Measurements from ENCODE around the gene FOXP2. TPM values are rescaled to one million over a fixed set of nuclear protein-coding genes. Genes with fewer than 3 reads are reported as not detected.

The FOXP2 gene
- polyA plus RNA-seq, 3 donors, result not detected

DNA sequence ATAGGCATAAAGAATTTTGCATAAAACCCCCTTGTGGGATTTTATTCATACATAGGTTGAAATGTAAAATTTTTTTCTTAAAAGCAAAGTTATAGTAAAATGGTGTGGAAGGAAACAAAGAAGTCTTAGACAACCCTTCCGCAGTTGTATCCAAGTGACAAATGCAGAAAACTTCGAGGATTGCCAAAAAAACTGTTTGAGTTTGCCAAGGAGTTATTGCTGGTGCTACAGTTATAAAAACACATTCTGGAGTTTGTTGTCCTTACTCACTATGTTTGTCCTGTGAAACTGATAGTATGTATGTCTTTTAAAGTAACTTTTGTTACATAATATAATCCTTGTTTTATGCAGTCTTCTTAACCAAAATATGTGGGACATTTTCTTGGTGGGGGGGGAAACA lies 120.3 kb downstream of the FOXP2 start:
- Mint-ChIP-seq H3K9me3 (no peaks in the 10 kb centered on the region), H3K27me3 (ENCODE audit: low read depth in 3 of 3) (peaks cover 0 to 1% (median 0%) of the 10 kb centered on the region in 3 donors), H3K4me1 (no peaks in the 10 kb centered on the region), H3K36me3 (no peaks in the 10 kb centered on the region), H3K27ac (no peak overlapping the region), H3K4me3 (no peak overlapping the region)
- H4K20me1 ChIP-seq (ENCODE audit: insufficient read depth, low read length), result no peaks in the 10 kb centered on the region
- H3K4me1 ChIP-seq (ENCODE audit: control insufficient read depth in 1 of 2, insufficient read depth in 2 of 2, low read length in 2 of 2), result no peaks in the 10 kb centered on the region
- no peak overlapping the region for H3K9ac ChIP-seq (ENCODE audit: insufficient read depth, low read length, poor library complexity, severe bottlenecking)
- intact Hi-C loops (cut with micrococcal nuclease), result no loop called here
- TF ChIP-seq CTCF (IDR thresholded peaks at IDR 0.05), result no peak
- H3K36me3 ChIP-seq (replicated peaks in 1 of 2; ENCODE audit: control insufficient read depth in 1 of 2, insufficient read depth in 2 of 2, low read length in 2 of 2), result no peaks in the 10 kb centered on the region
- H3K27ac ChIP-seq (ENCODE audit: low read depth in 1 of 2, low read length in 2 of 2), result no peak overlapping the region
- H3K27me3 ChIP-seq (ENCODE audit: control insufficient read depth in 2 of 2, insufficient read depth in 2 of 2, low read length in 2 of 2), result no peaks in the 10 kb centered on the region
- H3K4me3 ChIP-seq (replicated peaks in 1 of 3; ENCODE audit: low read depth in 2 of 3, low read length in 3 of 3), result no peak overlapping the region
- no peak overlapping the region for H3K4me2 ChIP-seq (replicated peaks; ENCODE audit: extremely low read depth, low read length, poor library complexity, severe bottlenecking)
- H3K79me2 ChIP-seq (ENCODE audit: insufficient read depth, low read length), result no peaks in the 10 kb centered on the region
- DNase-seq, result no peak
- 75% methylated on average over 2 of the region's 2 CpGs for WGBS (ENCODE audit: insufficient coverage)
- H3K9me3 ChIP-seq (replicated peaks in 1 of 2; ENCODE audit: control insufficient read depth in 1 of 2, insufficient read depth in 1 of 2, low read length in 2 of 2), result no peaks in the 10 kb centered on the region
- H2AFZ ChIP-seq (ENCODE audit: insufficient read depth, low read depth, low read length, poor library complexity, severe bottlenecking), result no peak overlapping the region

- Mint-ChIP-seq H3K27me3 (ENCODE audit: low read depth in 3 of 3) (peaks cover 0 to 3% (median 0%) of the 10 kb centered on the region in 3 donors), H3K36me3 (no peaks in the 10 kb centered on the region), H3K9me3 (no peaks in the 10 kb centered on the region), H3K4me3 (no peak overlapping the region), H3K27ac (no peak overlapping the region), H3K4me1 (no peaks in the 10 kb centered on the region)
- DNase-seq, result no peak
- Histone ChIP-seq H3K27me3 (ENCODE audit: control insufficient read depth in 2 of 2, insufficient read depth in 2 of 2, low read length in 2 of 2) (no peaks in the 10 kb centered on the region), H3K4me2 (replicated peaks; ENCODE audit: extremely low read depth, low read length, poor library complexity, severe bottlenecking) (no peak overlapping the region), H2AFZ (ENCODE audit: insufficient read depth, low read depth, low read length, poor library complexity, severe bottlenecking) (no peak overlapping the region), H3K9ac (ENCODE audit: insufficient read depth, low read length, poor library complexity, severe bottlenecking) (no peak overlapping the region), H3K27ac (ENCODE audit: low read depth in 1 of 2, low read length in 2 of 2) (no peak overlapping the region), H4K20me1 (ENCODE audit: insufficient read depth, low read length) (no peaks in the 10 kb centered on the region), H3K9me3 (replicated peaks in 1 of 2; ENCODE audit: control insufficient read depth in 1 of 2, insufficient read depth in 1 of 2, low read length in 2 of 2) (no peaks in the 10 kb centered on the region), H3K4me3 (replicated peaks in 1 of 3; ENCODE audit: low read depth in 2 of 3, low read length in 3 of 3) (no peak overlapping the region), H3K79me2 (ENCODE audit: insufficient read depth, low read length) (no peaks in the 10 kb centered on the region), H3K4me1 (ENCODE audit: control insufficient read depth in 1 of 2, insufficient read depth in 2 of 2, low read length in 2 of 2) (no peaks in the 10 kb centered on the region), H3K36me3 (replicated peaks in 1 of 2; ENCODE audit: control insufficient read depth in 1 of 2, insufficient read depth in 2 of 2, low read length in 2 of 2) (no peaks in the 10 kb centered on the region)
- intact Hi-C loops (cut with micrococcal nuclease), result no loop called here
- no peak for TF ChIP-seq CTCF (IDR thresholded peaks at IDR 0.05)
Measured at GRCh38 chr7:114539575-114539974, 125.0 kb downstream of the FOXP2 start.
